ENCODE data around the gene DLL3. TPM values are rescaled to one million over a fixed set of nuclear protein-coding genes. Genes with fewer than 3 reads are reported as not detected.

The DLL3 gene, protein sequence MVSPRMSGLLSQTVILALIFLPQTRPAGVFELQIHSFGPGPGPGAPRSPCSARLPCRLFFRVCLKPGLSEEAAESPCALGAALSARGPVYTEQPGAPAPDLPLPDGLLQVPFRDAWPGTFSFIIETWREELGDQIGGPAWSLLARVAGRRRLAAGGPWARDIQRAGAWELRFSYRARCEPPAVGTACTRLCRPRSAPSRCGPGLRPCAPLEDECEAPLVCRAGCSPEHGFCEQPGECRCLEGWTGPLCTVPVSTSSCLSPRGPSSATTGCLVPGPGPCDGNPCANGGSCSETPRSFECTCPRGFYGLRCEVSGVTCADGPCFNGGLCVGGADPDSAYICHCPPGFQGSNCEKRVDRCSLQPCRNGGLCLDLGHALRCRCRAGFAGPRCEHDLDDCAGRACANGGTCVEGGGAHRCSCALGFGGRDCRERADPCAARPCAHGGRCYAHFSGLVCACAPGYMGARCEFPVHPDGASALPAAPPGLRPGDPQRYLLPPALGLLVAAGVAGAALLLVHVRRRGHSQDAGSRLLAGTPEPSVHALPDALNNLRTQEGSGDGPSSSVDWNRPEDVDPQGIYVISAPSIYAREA
- 0.09 and 0.11 TPM in 2 replicates for total RNA-seq

DNA sequence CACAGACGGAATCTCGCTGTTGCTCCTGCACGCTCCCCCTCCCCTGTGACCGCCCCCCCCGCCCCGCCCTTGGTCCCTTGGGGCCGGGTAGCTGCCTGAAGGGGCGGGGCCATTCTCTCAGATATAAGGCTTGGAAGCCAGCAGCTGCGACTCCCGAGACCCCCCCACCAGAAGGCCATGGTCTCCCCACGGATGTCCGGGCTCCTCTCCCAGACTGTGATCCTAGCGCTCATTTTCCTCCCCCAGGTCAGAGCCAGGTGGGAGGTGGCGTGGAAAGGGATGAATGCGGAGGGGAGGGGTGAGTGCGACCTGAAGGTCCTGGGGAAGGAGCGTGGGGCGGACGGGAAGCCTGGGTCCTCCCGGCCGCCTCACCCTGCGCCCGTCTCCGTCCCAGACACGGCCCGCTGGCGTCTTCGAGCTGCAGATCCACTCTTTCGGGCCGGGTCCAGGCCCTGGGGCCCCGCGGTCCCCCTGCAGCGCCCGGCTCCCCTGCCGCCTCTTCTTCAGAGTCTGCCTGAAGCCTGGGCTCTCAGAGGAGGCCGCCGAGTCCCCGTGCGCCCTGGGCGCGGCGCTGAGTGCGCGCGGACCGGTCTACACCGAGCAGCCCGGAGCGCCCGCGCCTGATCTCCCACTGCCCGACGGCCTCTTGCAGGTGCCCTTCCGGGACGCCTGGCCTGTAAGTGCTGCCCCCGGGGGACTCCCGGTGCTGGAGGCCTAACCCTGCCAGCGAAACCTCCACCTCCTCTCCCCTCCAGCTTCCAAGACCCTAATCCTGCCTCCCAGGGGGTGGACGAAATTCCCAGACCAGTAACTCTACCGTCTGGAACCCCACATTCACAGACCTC lies at the start of gene DLL3:
DLL3 (plus strand) TSS at position 150 of the 845 bp plus-strand sequence; CDS start at position 178, 28 bp downstream.

DNA sequence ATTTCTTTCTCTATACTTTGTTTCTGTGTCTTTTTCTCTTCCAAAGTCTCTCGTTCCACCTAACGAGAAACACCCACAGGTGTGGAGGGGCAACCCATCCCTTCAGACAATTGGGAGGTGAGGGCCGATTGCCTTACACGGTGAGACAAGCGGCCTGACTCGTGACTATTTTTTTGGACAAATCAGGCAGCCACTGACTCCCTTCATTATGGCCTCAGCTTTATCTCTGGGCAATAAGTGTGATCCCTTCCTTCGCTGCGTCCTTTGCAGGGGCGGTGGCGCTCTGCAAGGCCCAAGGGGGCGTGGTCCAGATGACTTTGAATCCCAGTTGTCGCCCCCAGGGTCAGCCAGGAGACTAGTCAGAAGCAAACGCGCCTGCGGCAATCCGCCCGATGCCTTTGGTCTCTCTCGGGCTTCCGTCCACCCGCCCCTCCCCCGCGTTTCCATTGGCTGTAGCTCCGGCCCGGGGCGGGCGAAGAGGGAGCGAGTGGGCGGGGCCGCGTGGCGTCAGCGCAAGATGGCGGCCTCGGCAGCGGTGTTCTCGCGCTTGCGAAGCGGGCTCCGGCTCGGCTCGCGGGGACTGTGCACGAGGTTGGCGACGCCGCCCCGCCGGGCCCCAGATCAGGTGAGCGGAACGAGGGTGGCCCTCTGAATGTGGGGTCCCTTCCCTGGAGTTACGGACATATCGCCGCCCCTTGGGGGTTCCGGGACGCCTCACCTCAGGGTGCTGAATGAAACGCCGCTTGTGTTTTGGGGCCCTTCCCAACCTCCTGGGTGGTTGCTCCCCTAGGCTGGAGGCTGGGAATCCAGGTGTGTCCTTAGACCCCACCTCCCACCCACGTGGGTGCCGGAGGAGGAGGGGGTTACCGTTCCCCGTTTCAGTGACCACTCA lies 18.2 kb upstream of the DLL3 start, which contains the start of gene TIMM50:
TIMM50 (plus strand) TSS at position 502 of the 892 bp plus-strand sequence; CDS start at position 518, 16 bp downstream.

DNA sequence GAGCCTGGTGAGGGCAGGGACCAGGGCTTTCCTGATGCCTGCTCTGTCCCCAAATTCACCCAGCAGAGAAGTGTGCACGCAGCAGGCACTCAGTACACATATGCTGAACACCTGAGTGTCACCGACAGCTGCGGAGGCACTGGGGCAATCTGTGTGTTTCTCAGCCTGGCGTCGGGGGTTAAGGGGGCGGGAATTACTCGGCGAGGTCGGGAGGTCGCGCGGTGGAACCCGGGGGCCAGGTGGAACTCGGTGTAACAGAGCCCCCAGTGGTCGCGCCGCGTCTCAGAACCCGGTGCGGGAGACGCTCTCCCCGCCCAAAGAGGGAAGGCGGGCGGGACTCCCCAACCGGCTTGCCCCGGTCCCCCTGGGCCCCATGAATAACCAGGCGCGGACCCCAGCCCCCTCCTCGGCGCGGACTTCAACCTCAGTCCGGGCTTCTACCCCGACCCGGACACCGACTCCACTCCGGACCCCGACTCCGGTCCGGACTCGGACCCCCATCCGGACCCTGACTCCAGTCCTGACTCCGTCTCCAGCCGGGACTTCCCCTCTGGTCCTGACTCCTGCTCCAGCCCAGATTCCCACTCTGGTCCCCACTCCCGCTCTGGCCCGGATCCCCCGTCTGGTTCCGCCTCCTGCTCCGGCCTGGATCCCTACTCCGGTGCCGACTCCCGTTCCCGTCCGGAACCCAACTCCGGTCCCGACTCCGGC lies 16.2 kb downstream of the DLL3 start, which contains the start of gene SELENOV:
SELENOV (plus strand) TSS at position 300 of the 711 bp plus-strand sequence; CDS start at position 374, 74 bp downstream.

DNA sequence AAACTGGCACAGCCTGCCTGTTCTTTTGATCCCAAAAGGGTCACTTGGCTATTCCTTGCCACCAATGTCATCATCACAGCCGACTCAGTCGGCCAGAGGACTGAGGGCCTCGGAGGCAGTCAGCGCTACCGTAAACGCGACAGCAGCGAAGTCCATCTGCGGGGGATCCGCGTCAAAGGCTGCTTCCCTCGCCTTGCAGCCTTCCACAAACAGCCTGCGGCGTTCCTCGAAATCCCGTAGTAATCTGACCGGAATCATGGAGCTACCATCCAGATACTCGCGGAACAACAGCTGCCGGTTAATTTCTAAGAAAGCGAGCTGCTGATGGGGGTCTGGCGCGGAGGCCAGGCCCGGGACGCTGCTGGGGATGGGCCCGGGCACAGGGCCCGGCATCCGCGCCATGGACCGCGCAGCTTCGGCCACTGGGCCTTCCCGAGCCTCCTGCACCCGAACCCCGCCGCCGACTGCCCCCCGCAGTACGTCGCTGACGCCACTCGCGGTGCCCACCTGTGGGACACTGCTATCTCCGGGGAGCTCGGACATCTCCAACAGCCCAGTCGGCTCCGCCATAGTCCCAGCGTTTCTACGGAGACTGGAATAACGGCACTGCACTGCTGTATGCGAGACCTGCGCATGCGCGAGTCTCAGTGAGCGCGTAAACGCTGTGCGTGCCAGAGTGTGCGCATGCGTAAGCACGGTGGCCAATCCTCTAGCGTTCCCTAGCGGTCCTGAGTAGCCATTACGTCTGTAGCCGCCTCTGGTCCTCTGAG lies 33.7 kb downstream of the DLL3 start, which contains the start of gene EID2B:
EID2B (minus strand) TSS at position 620 of the 770 bp plus-strand sequence; CDS start at position 570, 50 bp downstream.

DNA sequence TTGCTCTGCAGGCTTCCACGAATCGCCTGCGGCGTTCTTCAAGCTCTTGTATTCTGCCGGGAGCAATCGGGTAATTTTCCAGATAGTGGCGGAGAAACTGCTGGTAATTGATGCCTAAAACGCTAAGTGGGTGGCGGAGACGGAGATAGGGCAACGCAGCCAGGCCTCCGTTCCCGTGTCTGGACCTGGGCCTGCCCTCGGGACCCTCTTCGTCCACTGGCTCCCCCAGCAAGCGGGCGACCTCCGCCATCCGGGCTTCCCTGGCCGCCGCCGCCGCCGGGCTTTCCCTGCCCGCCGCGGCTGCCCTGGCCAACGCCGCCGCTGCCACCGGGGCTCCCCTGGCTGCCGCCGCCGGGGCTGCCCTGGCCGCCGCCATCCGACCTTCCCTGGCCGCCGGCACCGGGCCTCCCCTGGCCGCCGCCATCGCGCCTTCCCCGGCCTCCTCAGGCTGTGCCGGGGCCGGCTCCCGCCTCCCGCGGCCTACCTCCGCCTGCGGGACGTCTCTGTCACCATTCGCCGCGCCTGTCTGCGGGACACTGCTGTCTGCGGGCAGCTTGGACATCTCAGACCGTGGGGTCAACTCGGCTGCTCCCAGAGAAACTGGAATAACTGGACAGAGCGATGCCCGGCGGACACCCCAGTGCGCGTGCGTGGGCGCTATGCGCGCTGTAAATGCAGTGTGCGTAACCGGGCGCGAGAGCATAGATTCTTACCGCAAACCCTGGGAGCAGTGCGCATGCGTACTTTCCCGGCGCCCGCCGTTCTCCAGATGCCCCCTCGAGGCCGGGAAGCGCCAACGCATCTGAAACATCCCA lies 41.0 kb downstream of the DLL3 start, which contains the start of gene EID2:
EID2 (minus strand) TSS at position 644 of the 815 bp plus-strand sequence; CDS start at position 562, 82 bp downstream.

Other genes with a start within 250 kb of the DLL3 start
- gene IFNL2, start 230.6 kb upstream of the DLL3 start, total RNA-seq: not detected in 2 replicates
- gene IFNL1, start 202.5 kb upstream of the DLL3 start, total RNA-seq: not detected in 2 replicates
- gene LRFN1, start 178.1 kb upstream of the DLL3 start, total RNA-seq: 0.22 and 0.43 TPM in 2 replicates
- 326 and 329 TPM in 2 replicates for gene GMFG, start 162.9 kb upstream of the DLL3 start, total RNA-seq
- gene SAMD4B, start 156.5 kb upstream of the DLL3 start, total RNA-seq: 21.3 and 27.1 TPM in 2 replicates
- 23.8 and 24.8 TPM in 2 replicates for gene PAF1, start 107.8 kb upstream of the DLL3 start, total RNA-seq
- gene MED29, start 107.6 kb upstream of the DLL3 start, total RNA-seq: 11.4 and 12.5 TPM in 2 replicates
- 2.0 and 7.6 TPM in 2 replicates for gene ZFP36, start 92.1 kb upstream of the DLL3 start, total RNA-seq
- gene PLEKHG2, start 86.3 kb upstream of the DLL3 start, total RNA-seq: 12.9 and 23.0 TPM in 2 replicates
- gene RPS16, start 63.0 kb upstream of the DLL3 start, total RNA-seq: 108 and 134 TPM in 2 replicates
- gene SUPT5H, start 53.4 kb upstream of the DLL3 start, total RNA-seq: 37.2 and 42.9 TPM in 2 replicates
- 35.5 and 38.6 TPM in 2 replicates for gene TIMM50, start 18.1 kb upstream of the DLL3 start, total RNA-seq
- not detected in 2 replicates for gene SELENOV, start 16.2 kb downstream of the DLL3 start, total RNA-seq
- gene EID2B, start 33.9 kb downstream of the DLL3 start, total RNA-seq: 2.9 and 5.3 TPM in 2 replicates
- 13.5 and 15.0 TPM in 2 replicates for gene EID2, start 41.2 kb downstream of the DLL3 start, total RNA-seq
- gene LGALS13, start 103.6 kb downstream of the DLL3 start, total RNA-seq: not detected in 2 replicates
- not detected in 2 replicates for gene LGALS16, start 157.0 kb downstream of the DLL3 start, total RNA-seq
- not detected in 2 replicates for gene LGALS14, start 205.5 kb downstream of the DLL3 start, total RNA-seq
- not detected in 2 replicates for gene CLC, start 239.1 kb downstream of the DLL3 start, total RNA-seq